Measurements from ENCODE around the gene PPP2R5E.

DNA sequence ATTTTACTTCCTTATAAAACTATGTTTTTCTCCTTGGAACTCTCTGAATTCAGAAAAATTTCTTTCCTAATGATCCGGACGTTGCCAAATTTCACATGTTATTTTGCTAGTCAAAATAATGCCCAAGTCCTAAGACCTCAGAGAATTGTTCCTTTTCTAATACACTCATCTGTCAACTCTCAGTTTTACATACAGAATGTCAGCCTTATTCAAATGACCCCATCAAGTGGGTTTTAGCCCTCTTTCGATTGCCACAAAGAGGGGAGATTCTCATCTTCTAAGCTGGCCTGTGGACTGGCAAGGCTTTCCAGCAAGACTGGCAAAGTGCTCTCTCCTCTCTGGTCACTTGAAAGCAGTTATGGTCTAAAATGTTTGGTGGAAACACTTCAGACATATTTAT lies 125.2 kb downstream of the PPP2R5E start:
- TF ChIP-seq EZH2 (IDR thresholded peaks at IDR 0.05; ENCODE audit: borderline replicate concordance, low read length) (no peak), CTCF (conservative IDR thresholded peaks at IDR 0.05 in 1 of 2, IDR thresholded peaks at IDR 0.05 in 1 of 2; ENCODE audit: extremely low read depth in 1 of 2, insufficient read depth in 1 of 2, low read depth in 1 of 2, low read length in 2 of 2) (no peak)
